GM23338 (cell line): ENCODE results near the gene PAX6. TPM values are rescaled to one million over a fixed set of nuclear protein-coding genes. Genes with fewer than 3 reads are reported as not detected.

ENCODE experiments used
- ATAC-seq: fragments of 200-7000 bp; cut with Tn5 transposase; 3 replicates; pipeline ENCODE4 v1.9.1; 2020
- DNase-seq: peaks from one replicate; pipeline ENCODE4 v3.0.0-alpha.2; 2015; ENCODE audit warnings: low spot score
- H2AFZ ChIP-seq: fragments of 200-600 bp; sonication (generic); 2 replicates; pipeline ENCODE4 v1.8.0; 2016; ENCODE audit warnings: antibody characterized with exemption, mild to moderate bottlenecking, moderate library complexity
- H3F3A ChIP-seq: fragments of 200-600 bp; sonication (generic); replicated peaks from 2 replicates; pipeline ENCODE4 v1.8.0; 2017; ENCODE audit warnings: antibody characterized with exemption, mixed run types, low read depth
- H3K27ac ChIP-seq: fragments of 200-600 bp; sonication (generic); 2 replicates; pipeline ENCODE4 v1.6.1; 2016; ENCODE audit warnings: low read depth
- H3K27me3 ChIP-seq: fragments of 200-600 bp; sonication (generic); 2 replicates; pipeline ENCODE4 v1.8.0; 2016; ENCODE audit warnings: mild to moderate bottlenecking, mixed run types, moderate library complexity; ENCODE audit not compliant: insufficient read depth
- H3K36me3 ChIP-seq: fragments of 200-600 bp; sonication (generic); 2 replicates; pipeline ENCODE4 v1.8.0; 2016; ENCODE audit warnings: mild to moderate bottlenecking; ENCODE audit not compliant: insufficient read depth
- H3K4me1 ChIP-seq: fragments of 200-600 bp; sonication (generic); 2 replicates; pipeline ENCODE4 v1.8.0; 2016; ENCODE audit warnings: mild to moderate bottlenecking, moderate library complexity; ENCODE audit not compliant: insufficient read depth
- H3K4me2 ChIP-seq: fragments of 200-600 bp; sonication (generic); 2 replicates; pipeline ENCODE4 v1.7.1; 2017; ENCODE audit warnings: mixed run types
- H3K4me3 ChIP-seq: fragments of 200-600 bp; sonication (generic); 2 replicates; pipeline ENCODE4 v1.6.1; 2016; ENCODE audit warnings: mixed run types
- H3K79me2 ChIP-seq: fragments of 200-600 bp; sonication (generic); replicated peaks from 2 replicates; pipeline ENCODE4 v1.8.0; 2017; ENCODE audit warnings: mild to moderate bottlenecking; ENCODE audit not compliant: insufficient read depth
- H3K9me2 ChIP-seq: fragments of 200-600 bp; sonication (generic); 2 replicates; pipeline ENCODE4 v1.8.0; 2017; ENCODE audit not compliant: insufficient read depth
- H4K20me1 ChIP-seq: fragments of 200-600 bp; sonication (generic); replicated peaks from 2 replicates; pipeline ENCODE4 v1.8.0; 2017; ENCODE audit warnings: mild to moderate bottlenecking; ENCODE audit not compliant: insufficient read depth
- H3K27ac Mint-ChIP-seq: 2 replicates; pipeline ENCODE4 v1.8.0; 2020; ENCODE audit warnings: inconsistent platforms, mild to moderate bottlenecking, moderate library complexity, mixed read lengths
- H3K27me3 Mint-ChIP-seq: 3 replicates; pipeline ENCODE4 v1.8.0; 2022; ENCODE audit warnings: low read depth, mild to moderate bottlenecking, moderate library complexity, mixed read lengths, inconsistent platforms; ENCODE audit not compliant: insufficient read depth, poor library complexity
- H3K36me3 Mint-ChIP-seq: 3 replicates; pipeline ENCODE4 v1.8.0; 2021; ENCODE audit warnings: low read depth, mild to moderate bottlenecking, inconsistent platforms, moderate library complexity, mixed read lengths
- H3K4me1 Mint-ChIP-seq: 3 replicates; pipeline ENCODE4 v1.8.0; 2020; ENCODE audit warnings: mild to moderate bottlenecking, inconsistent platforms, mixed read lengths
- H3K4me3 Mint-ChIP-seq: 3 replicates; pipeline ENCODE4 v1.8.0; 2021; ENCODE audit warnings: moderate library complexity, mild to moderate bottlenecking, inconsistent platforms, mixed read lengths
- H3K9me3 Mint-ChIP-seq: 3 replicates; pipeline ENCODE4 v1.8.0; 2020; ENCODE audit warnings: moderate library complexity, mild to moderate bottlenecking, inconsistent platforms, mixed read lengths
- CREB1 ChIP-seq: fragments of 250-450 bp; sonication (Bioruptor Pico); IDR thresholded peaks from 2 replicates; pipeline ENCODE4 v1.5.0; 2020; ENCODE audit warnings: low read depth, mild to moderate bottlenecking, moderate library complexity
- EZH2 ChIP-seq: fragments of 200-600 bp; sonication (generic); IDR thresholded peaks from one replicate; pipeline ENCODE4 v1.8.0; 2017; ENCODE audit warnings: antibody characterized with exemption, mild to moderate bottlenecking, low read depth; ENCODE audit not compliant: unreplicated experiment
- EZH2phosphoT487 ChIP-seq: fragments of 200-600 bp; sonication (generic); IDR thresholded peaks from one replicate; pipeline ENCODE4 v1.8.1; 2018; ENCODE audit warnings: antibody characterized with exemption; ENCODE audit not compliant: unreplicated experiment
- JUNB ChIP-seq: IDR thresholded peaks from one replicate; pipeline ENCODE4 v1.6.1; 2016; ENCODE audit warnings: antibody characterized with exemption; ENCODE audit not compliant: unreplicated experiment
- NANOG ChIP-seq: IDR thresholded peaks from 2 replicates; pipeline ENCODE4 v1.6.1; 2016; ENCODE audit warnings: antibody characterized with exemption, borderline replicate concordance
- STAT1 ChIP-seq: IDR thresholded peaks from one replicate; pipeline ENCODE4 v1.6.1; 2016; ENCODE audit warnings: antibody characterized with exemption; ENCODE audit not compliant: unreplicated experiment
- ZNF114 ChIP-seq: fragments of 250-450 bp; sonication (Bioruptor Pico); IDR thresholded peaks from 2 replicates; pipeline ENCODE4 v1.5.0; 2020; ENCODE audit warnings: mild to moderate bottlenecking, moderate library complexity
- ZNF331 ChIP-seq: fragments of 250-450 bp; sonication (Bioruptor Pico); IDR thresholded peaks from 2 replicates; pipeline ENCODE4 v1.5.0; 2020; ENCODE audit warnings: low read depth, mild to moderate bottlenecking, moderate library complexity
- polyA plus RNA-seq: library from polyadenylated mRNA; unstranded; fragments of >200 nt; fragmentation: Nextera tagmentation; extraction: Ambion mirVana; gene quantifications from 2 replicates; pipeline ENCODE4 v1.2.1, GENCODE V29; 2016
- total RNA-seq: library from RNA; depleted of rRNA; stranded (reverse); fragments of >200 nt; shearing (Covaris generic); gene quantifications from 2 replicates; pipeline ENCODE4 v1.2.3, GENCODE V29; 2014
- TF ChIP-seq, protein P1 (sequence below): IDR thresholded peaks from 2 replicates; pipeline ENCODE4 v1.6.1; 2016; ENCODE audit warnings: antibody characterized with exemption
- TF ChIP-seq, protein P2 (sequence below), 2 experiments: fragments of 200-600 bp in 1 of 2; sonication (generic) in 1 of 2; conservative IDR thresholded peaks; 2 replicates each; pipeline versions ENCODE4 v1.5.1 to v1.6.1; 2016 to 2017; ENCODE audit warnings: antibody characterized with exemption in 2 of 2, low read depth in 2 of 2, mild to moderate bottlenecking in 2 of 2, moderate library complexity in 1 of 2
- TF ChIP-seq, protein P3 (sequence below): IDR thresholded peaks from one replicate; pipeline ENCODE4 v1.6.1; 2018; ENCODE audit warnings: antibody characterized with exemption; ENCODE audit not compliant: unreplicated experiment

The PAX6 gene
- total and polyA plus RNA-seq, 2 experiments from 2014 or later, result 0.17 to 0.45 TPM

DNA sequence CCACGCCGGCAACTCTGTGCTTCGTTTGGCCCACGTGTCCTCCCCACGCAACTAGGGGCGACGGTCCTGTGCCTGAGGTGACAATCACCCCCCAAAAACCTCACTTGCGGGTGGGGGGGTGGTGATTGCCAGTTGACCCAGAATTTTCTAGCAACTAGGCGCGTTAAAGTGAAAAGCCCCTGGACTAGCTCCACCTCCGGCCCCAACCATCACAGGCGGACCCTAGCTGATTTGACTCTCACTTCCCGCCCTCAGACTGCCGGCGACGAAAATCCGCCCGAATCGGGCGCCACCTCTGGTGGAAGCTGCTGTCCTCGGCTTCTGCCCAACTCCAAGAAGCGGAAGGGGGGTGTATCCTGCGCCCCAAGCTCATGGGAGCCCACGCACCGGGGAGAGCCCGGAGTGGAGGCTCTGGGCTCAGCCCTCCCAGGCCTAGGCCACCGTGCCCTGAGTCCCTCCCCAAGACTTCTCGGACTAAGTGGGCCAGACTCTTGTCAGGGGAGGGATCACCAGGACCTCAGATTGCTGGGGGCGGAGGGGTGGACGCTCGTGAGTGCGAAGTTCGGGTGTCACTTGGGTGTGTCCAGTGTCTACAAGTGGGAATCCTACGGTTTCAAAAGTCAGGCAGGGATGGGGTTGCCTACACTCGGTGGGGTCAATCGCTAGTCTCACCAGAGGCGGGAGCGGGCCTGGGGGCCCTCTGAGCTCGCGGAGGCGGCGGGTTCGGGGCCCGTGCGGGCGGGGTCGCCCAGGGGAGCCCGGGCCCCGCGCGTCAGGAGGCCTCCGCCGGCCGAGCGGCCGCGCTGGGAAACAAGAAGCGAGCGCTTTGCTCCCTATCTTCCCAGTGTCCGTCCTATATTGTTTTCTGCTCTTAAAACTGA is 12.3 kb downstream of the PAX6 start:
- no peaks in the 10 kb centered on the region for H3K79me2 ChIP-seq
- peaks cover 100% of the 10 kb centered on the region for H3K27me3 ChIP-seq
- peaks cover 86% of the 10 kb centered on the region for H3K27me3 Mint-ChIP-seq
- H3K4me1 ChIP-seq, result peaks cover 47% of the 10 kb centered on the region
- H3K36me3 Mint-ChIP-seq, result no peaks in the 10 kb centered on the region; the same call in 2 of the 3 replicates
- peak overlapping the region; percentile 68 for H3K4me3 Mint-ChIP-seq
- H4K20me1 ChIP-seq, result peaks cover 17% of the 10 kb centered on the region
- peak; percentile 92 for DNase-seq
- H3K27ac Mint-ChIP-seq, result no peak overlapping the region
- H2AFZ ChIP-seq, result peak overlapping the region; percentile 94
- H3K9me2 ChIP-seq, result no peaks in the 10 kb centered on the region
- peaks cover 35% of the 10 kb centered on the region for H3F3A ChIP-seq
- peak overlapping the region; percentile 60 for H3K4me3 ChIP-seq
- no peaks in the 10 kb centered on the region for H3K36me3 ChIP-seq
- H3K4me2 ChIP-seq, result peak overlapping the region; percentile 91
- H3K27ac ChIP-seq, result no peak overlapping the region
- peak; percentile 77 for ATAC-seq
- TF ChIP-seq, protein P1, sequence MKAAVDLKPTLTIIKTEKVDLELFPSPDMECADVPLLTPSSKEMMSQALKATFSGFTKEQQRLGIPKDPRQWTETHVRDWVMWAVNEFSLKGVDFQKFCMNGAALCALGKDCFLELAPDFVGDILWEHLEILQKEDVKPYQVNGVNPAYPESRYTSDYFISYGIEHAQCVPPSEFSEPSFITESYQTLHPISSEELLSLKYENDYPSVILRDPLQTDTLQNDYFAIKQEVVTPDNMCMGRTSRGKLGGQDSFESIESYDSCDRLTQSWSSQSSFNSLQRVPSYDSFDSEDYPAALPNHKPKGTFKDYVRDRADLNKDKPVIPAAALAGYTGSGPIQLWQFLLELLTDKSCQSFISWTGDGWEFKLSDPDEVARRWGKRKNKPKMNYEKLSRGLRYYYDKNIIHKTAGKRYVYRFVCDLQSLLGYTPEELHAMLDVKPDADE, result no peak
- TF ChIP-seq, protein P2, sequence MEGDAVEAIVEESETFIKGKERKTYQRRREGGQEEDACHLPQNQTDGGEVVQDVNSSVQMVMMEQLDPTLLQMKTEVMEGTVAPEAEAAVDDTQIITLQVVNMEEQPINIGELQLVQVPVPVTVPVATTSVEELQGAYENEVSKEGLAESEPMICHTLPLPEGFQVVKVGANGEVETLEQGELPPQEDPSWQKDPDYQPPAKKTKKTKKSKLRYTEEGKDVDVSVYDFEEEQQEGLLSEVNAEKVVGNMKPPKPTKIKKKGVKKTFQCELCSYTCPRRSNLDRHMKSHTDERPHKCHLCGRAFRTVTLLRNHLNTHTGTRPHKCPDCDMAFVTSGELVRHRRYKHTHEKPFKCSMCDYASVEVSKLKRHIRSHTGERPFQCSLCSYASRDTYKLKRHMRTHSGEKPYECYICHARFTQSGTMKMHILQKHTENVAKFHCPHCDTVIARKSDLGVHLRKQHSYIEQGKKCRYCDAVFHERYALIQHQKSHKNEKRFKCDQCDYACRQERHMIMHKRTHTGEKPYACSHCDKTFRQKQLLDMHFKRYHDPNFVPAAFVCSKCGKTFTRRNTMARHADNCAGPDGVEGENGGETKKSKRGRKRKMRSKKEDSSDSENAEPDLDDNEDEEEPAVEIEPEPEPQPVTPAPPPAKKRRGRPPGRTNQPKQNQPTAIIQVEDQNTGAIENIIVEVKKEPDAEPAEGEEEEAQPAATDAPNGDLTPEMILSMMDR (conservative IDR thresholded peaks at IDR 0.05; ENCODE audit: low read depth in 2 of 2), result peak; percentile 60 to 62
- TF ChIP-seq EZH2, result peak; percentile 35
- H3K4me1 Mint-ChIP-seq, result peaks cover 47% of the 10 kb centered on the region
- peaks cover 3% of the 10 kb centered on the region; the same call in 2 of the 3 replicates for H3K9me3 Mint-ChIP-seq

DNA sequence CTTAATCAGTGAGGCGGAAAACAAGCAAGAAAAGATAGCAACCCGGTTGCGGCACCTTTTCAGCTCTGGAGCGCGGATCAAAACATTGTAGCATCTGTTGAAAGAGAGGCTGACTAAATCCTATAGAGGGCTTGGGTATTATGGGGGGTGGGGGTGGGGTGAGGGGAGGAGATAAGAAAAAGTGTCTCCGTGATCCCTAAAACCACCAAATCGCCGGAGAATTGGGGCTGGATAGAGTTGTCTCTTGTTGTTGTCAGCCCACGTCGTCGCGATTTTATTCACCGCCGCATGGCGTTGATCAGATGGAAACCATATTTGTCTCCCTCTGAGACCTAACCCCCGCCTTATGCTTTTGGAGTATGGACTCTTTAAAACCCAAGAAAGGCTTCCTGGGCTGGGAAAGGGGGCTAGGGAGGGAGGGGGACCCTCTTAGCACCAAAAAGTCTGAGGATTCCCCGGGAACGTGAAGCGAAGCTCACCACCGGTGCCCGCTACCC is 13.0 kb downstream of the PAX6 start:
- Histone ChIP-seq H3K27me3 (peaks cover 99% of the 10 kb centered on the region), H3K27ac (no peak overlapping the region), H3K79me2 (no peaks in the 10 kb centered on the region), H4K20me1 (peaks cover 13% of the 10 kb centered on the region), H3K4me1 (peaks cover 40% of the 10 kb centered on the region), H2AFZ (peak overlapping the region; percentile 94), H3K9me2 (no peaks in the 10 kb centered on the region), H3K36me3 (no peaks in the 10 kb centered on the region), H3F3A (peaks cover 30% of the 10 kb centered on the region), H3K4me3 (peak overlapping the region; percentile 60), H3K4me2 (peak overlapping the region; percentile 91)
- peak; percentile 56 for DNase-seq
- Mint-ChIP-seq H3K27ac (no peak overlapping the region), H3K4me1 (peaks cover 40% of the 10 kb centered on the region), H3K27me3 (peaks cover 79% of the 10 kb centered on the region), H3K4me3 (peak overlapping the region; percentile 68), H3K36me3 (no peaks in the 10 kb centered on the region; the same call in 2 of the 3 replicates), H3K9me3 (no peaks in the 10 kb centered on the region; the same call in 2 of the 3 replicates)
- ATAC-seq, result peak; percentile 4
- TF ChIP-seq STAT1 (no peak), EZH2phosphoT487 (no peak), EZH2 (no peak), NANOG (no peak), CREB1 (CRISPR knock-in tag) (no peak), ZNF114 (CRISPR knock-in tag) (no peak), JUNB (no peak), ZNF331 (CRISPR knock-in tag) (no peak)
- TF ChIP-seq, protein P1, result no peak
- TF ChIP-seq, protein P3, sequence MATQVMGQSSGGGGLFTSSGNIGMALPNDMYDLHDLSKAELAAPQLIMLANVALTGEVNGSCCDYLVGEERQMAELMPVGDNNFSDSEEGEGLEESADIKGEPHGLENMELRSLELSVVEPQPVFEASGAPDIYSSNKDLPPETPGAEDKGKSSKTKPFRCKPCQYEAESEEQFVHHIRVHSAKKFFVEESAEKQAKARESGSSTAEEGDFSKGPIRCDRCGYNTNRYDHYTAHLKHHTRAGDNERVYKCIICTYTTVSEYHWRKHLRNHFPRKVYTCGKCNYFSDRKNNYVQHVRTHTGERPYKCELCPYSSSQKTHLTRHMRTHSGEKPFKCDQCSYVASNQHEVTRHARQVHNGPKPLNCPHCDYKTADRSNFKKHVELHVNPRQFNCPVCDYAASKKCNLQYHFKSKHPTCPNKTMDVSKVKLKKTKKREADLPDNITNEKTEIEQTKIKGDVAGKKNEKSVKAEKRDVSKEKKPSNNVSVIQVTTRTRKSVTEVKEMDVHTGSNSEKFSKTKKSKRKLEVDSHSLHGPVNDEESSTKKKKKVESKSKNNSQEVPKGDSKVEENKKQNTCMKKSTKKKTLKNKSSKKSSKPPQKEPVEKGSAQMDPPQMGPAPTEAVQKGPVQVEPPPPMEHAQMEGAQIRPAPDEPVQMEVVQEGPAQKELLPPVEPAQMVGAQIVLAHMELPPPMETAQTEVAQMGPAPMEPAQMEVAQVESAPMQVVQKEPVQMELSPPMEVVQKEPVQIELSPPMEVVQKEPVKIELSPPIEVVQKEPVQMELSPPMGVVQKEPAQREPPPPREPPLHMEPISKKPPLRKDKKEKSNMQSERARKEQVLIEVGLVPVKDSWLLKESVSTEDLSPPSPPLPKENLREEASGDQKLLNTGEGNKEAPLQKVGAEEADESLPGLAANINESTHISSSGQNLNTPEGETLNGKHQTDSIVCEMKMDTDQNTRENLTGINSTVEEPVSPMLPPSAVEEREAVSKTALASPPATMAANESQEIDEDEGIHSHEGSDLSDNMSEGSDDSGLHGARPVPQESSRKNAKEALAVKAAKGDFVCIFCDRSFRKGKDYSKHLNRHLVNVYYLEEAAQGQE, result no peak
- TF ChIP-seq, protein P2 (conservative IDR thresholded peaks at IDR 0.05; ENCODE audit: low read depth in 2 of 2), result no peak
